Activated effector memory CD4-positive, alpha-beta T cell treated with Interleukin-2 at 50 U/mL for 16 hours (primary cell): ENCODE data around the gene WDR82.

Source experiments
- DNase-seq: peaks from one replicate; pipeline ENCODE4 v3.0.0-alpha.2; 2020

Gene WDR82

GRCh38 chr3:52253314-52254304, 24.8 kb downstream of the WDR82 start:
- DNase-seq, result peak; percentile 78

GRCh38 chr3:52250122-52250521, 28.3 kb downstream of the WDR82 start:
- DNase-seq, result no peak

GRCh38 chr3:52249683-52250082, 28.8 kb downstream of the WDR82 start:
- DNase-seq, result no peak

GRCh38 chr3:52248816-52249547, 29.5 kb downstream of the WDR82 start:
- DNase-seq, result no peak

GRCh38 chr3:52248165-52248541, 30.3 kb downstream of the WDR82 start:
- no peak for DNase-seq

- peak; percentile 0 for DNase-seq
These were observed 30.9 kb downstream of the WDR82 start for GRCh38 chr3:52247409-52248164.

GRCh38 chr3:52246728-52247408, 31.6 kb downstream of the WDR82 start:
- peak; percentile 13 for DNase-seq

- DNase-seq, result no peak
These were observed 32.2 kb downstream of the WDR82 start for GRCh38 chr3:52246264-52246620.

- DNase-seq, result peak; percentile 65
These were observed 32.9 kb downstream of the WDR82 start, which contains the start of gene PPM1M for GRCh38 chr3:52245322-52246263. Gene PPM1M, plus strand, starts transcription at chr3:52245759. Its CDS starts 66 bp downstream, at chr3:52245825.

- DNase-seq, result no peak
These were observed 34.4 kb downstream of the WDR82 start for GRCh38 chr3:52243791-52244628.

- no peak for DNase-seq
These were observed 36.4 kb downstream of the WDR82 start for GRCh38 chr3:52242039-52242438.

- DNase-seq, result no peak
These were observed 37.5 kb downstream of the WDR82 start for GRCh38 chr3:52240886-52241370.

- peak; percentile 48 for DNase-seq
These were observed 38.2 kb downstream of the WDR82 start for GRCh38 chr3:52240059-52240885.

GRCh38 chr3:52238761-52239701, 39.4 kb downstream of the WDR82 start, which contains the start of gene TWF2:
Gene TWF2, minus strand, starts transcription at chr3:52239158. Its CDS starts 142 bp downstream, at chr3:52239016.
- peak; percentile 83 for DNase-seq

GRCh38 chr3:52238193-52238760, 40.2 kb downstream of the WDR82 start:
- DNase-seq, result no peak

- no peak for DNase-seq
These were observed 40.7 kb downstream of the WDR82 start for GRCh38 chr3:52237657-52238172.

GRCh38 chr3:52237006-52237656, 41.3 kb downstream of the WDR82 start:
- DNase-seq, result no peak
